Measurements from ENCODE around the gene RPL35. TPM values are rescaled to one million over a fixed set of nuclear protein-coding genes. Genes with fewer than 3 reads are reported as not detected.

RPL35 gene
- total and polyA plus RNA-seq, 10 of the 15 experiments (the other 5 are each of a cell fraction or from before 2014, with no cell fraction given), result 2,572 to 6,300 (median 3,864) TPM

DNA sequence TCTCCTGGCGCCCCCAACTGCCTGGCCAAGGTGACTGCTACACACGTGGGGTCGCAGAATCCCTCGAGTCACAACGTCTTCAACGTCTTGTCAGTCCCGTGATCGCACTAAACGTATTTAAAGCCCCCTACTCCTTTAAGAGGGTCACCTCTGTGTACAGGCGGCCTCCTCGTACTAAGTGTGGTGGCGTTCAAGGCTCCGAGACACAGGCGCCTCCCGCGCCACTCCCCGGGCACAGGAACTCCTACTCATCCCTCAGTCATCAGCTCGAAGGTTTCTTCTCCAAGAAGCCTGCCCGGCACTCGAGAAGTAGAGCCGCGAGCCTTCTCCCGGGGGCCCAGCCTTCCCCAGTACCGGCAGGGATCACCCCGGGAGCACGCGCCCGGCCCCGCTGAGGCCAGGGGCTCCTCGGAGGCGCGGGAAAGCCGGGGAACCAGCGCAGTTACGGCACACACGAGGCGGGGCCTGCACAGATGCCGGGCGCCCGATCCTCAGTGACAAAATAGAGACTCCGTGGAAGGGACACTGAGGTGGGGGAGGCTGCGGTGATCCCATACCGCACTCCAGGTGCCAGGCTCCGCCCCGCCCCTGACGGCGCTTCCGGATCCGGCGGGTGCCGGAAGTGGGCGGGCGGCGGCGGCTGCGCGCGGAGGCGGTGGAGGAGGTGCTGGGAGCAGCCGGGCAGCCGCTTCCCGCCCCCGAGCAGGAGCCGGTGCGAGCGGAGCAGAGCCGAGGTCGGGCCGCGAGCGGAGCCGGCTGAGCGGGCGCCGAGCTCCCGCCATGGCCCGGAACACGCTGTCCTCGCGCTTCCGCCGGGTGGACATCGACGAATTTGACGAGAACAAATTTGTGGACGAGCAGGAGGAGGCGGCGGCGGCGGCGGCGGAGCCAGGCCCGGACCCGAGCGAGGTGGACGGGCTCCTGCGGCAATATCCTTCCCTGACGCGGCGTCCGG lies 7.0 kb upstream of the RPL35 start (continued):
- TF ChIP-seq TCF12 (IDR thresholded peaks at IDR 0.05; ENCODE audit: low read depth, low read length) (peak; percentile 80), EED (IDR thresholded peaks at IDR 0.05; ENCODE audit: low read depth) (no peak), FOS (IDR thresholded peaks at IDR 0.05; ENCODE audit: borderline replicate concordance, extremely low read depth, insufficient read length) (no peak), RB1 (IDR thresholded peaks at IDR 0.05; ENCODE audit: borderline replicate concordance) (no peak; the same call in 1 of the 2 replicates), MEF2B (IDR thresholded peaks at IDR 0.05; ENCODE audit: partially characterized antibody, poor library complexity, severe bottlenecking) (no peak), SMAD1 (IDR thresholded peaks at IDR 0.05; ENCODE audit: low read depth, partially characterized antibody) (no peak), BMI1 (IDR thresholded peaks at IDR 0.05; ENCODE audit: borderline replicate concordance) (no peak), CEBPB (IDR thresholded peaks at IDR 0.05; ENCODE audit: borderline replicate concordance in 1 of 2, low read depth in 2 of 2, low read length in 2 of 2) (no peak), RAD51 (IDR thresholded peaks at IDR 0.05) (no peak), HDAC2 (IDR thresholded peaks at IDR 0.05) (no peak), EZH2 (IDR thresholded peaks at IDR 0.05; ENCODE audit: borderline replicate concordance, control insufficient read depth, low read depth, low read length) (no peak), TARDBP (IDR thresholded peaks at IDR 0.05; ENCODE audit: borderline replicate concordance) (no peak), ZNF274 (IDR thresholded peaks at IDR 0.05; ENCODE audit: insufficient read depth, insufficient read length) (no peak), ZNF207 (IDR thresholded peaks at IDR 0.05; ENCODE audit: borderline replicate concordance) (peak; percentile 20; the same call in 1 of the 2 replicates), NFYA (IDR thresholded peaks at IDR 0.05; ENCODE audit: borderline replicate concordance, low read depth, low read length) (no peak), SUPT20H (IDR thresholded peaks at IDR 0.05; ENCODE audit: borderline replicate concordance, control insufficient read depth, low read depth, low read length) (no peak), SMARCA5 (IDR thresholded peaks at IDR 0.05) (no peak; the same call in 1 of the 2 replicates), NR2F1 (conservative IDR thresholded peaks at IDR 0.05) (peak; percentile 66; the same call in 1 of the 2 replicates), CBX5 (IDR thresholded peaks at IDR 0.05; ENCODE audit: low read depth) (no peak), LARP7 (IDR thresholded peaks at IDR 0.05) (peak; percentile 91; the same call in 1 of the 2 replicates), HCFC1 (IDR thresholded peaks at IDR 0.05; ENCODE audit: low read length) (peak; percentile 57; the same call in 1 of the 2 replicates)
- TF ChIP-seq, protein P1, sequence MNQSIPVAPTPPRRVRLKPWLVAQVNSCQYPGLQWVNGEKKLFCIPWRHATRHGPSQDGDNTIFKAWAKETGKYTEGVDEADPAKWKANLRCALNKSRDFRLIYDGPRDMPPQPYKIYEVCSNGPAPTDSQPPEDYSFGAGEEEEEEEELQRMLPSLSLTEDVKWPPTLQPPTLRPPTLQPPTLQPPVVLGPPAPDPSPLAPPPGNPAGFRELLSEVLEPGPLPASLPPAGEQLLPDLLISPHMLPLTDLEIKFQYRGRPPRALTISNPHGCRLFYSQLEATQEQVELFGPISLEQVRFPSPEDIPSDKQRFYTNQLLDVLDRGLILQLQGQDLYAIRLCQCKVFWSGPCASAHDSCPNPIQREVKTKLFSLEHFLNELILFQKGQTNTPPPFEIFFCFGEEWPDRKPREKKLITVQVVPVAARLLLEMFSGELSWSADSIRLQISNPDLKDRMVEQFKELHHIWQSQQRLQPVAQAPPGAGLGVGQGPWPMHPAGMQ (IDR thresholded peaks at IDR 0.05; ENCODE audit: borderline replicate concordance), result no peak
- TF ChIP-seq, protein P2, sequence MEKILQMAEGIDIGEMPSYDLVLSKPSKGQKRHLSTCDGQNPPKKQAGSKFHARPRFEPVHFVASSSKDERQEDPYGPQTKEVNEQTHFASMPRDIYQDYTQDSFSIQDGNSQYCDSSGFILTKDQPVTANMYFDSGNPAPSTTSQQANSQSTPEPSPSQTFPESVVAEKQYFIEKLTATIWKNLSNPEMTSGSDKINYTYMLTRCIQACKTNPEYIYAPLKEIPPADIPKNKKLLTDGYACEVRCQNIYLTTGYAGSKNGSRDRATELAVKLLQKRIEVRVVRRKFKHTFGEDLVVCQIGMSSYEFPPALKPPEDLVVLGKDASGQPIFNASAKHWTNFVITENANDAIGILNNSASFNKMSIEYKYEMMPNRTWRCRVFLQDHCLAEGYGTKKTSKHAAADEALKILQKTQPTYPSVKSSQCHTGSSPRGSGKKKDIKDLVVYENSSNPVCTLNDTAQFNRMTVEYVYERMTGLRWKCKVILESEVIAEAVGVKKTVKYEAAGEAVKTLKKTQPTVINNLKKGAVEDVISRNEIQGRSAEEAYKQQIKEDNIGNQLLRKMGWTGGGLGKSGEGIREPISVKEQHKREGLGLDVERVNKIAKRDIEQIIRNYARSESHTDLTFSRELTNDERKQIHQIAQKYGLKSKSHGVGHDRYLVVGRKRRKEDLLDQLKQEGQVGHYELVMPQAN (conservative IDR thresholded peaks at IDR 0.05), result peak; percentile 88
- TF ChIP-seq, protein P3, sequence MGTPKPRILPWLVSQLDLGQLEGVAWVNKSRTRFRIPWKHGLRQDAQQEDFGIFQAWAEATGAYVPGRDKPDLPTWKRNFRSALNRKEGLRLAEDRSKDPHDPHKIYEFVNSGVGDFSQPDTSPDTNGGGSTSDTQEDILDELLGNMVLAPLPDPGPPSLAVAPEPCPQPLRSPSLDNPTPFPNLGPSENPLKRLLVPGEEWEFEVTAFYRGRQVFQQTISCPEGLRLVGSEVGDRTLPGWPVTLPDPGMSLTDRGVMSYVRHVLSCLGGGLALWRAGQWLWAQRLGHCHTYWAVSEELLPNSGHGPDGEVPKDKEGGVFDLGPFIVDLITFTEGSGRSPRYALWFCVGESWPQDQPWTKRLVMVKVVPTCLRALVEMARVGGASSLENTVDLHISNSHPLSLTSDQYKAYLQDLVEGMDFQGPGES (IDR thresholded peaks at IDR 0.05), result no peak
- TF ChIP-seq, protein P4, sequence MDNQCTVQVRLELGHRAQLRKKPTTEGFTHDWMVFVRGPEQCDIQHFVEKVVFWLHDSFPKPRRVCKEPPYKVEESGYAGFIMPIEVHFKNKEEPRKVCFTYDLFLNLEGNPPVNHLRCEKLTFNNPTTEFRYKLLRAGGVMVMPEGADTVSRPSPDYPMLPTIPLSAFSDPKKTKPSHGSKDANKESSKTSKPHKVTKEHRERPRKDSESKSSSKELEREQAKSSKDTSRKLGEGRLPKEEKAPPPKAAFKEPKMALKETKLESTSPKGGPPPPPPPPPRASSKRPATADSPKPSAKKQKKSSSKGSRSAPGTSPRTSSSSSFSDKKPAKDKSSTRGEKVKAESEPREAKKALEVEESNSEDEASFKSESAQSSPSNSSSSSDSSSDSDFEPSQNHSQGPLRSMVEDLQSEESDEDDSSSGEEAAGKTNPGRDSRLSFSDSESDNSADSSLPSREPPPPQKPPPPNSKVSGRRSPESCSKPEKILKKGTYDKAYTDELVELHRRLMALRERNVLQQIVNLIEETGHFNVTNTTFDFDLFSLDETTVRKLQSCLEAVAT (IDR thresholded peaks at IDR 0.05), result 0 out of 2 replicates have a peak, but pooled peaks have one; percentile 21

Measured in GM12878 (cell line).